RPMI7951 (cell line): Measurements from ENCODE around the gene AICDA. TPM values are rescaled to one million over a fixed set of nuclear protein-coding genes. Genes with fewer than 3 reads are reported as not detected.
"Not testable (repeated sequence)": the region's sequence is repeated elsewhere in the genome, so short reads cannot be mapped to it uniquely, and the experiment has no call there.

Experiments used
- DNase-seq: peaks from one replicate; pipeline ENCODE4 v3.0.0-alpha.2; 2012; ENCODE audit warnings: low read depth
- total RNA-seq: library from RNA; depleted of rRNA; stranded (reverse); fragments of >200 nt; shearing (Covaris generic); gene quantifications from 2 replicates; pipeline ENCODE4 v1.2.3, GENCODE V29; 2014; rRNA removed

The AICDA gene
- not detected in 2 replicates for total RNA-seq

- no peak for DNase-seq
These were observed at the start of gene AICDA for GRCh38 chr12:8612629-8613028. Gene AICDA (minus strand): TSS chr12:8612859. CDS start chr12:8612767, 92 bp downstream.

- no peak for DNase-seq
These were observed 49.1 kb upstream of the AICDA start for GRCh38 chr12:8661751-8662150.

- no peak for DNase-seq
These were observed 48.4 kb upstream of the AICDA start for GRCh38 chr12:8661016-8661415.

- DNase-seq, result peak; percentile 38
These were observed 45.7 kb upstream of the AICDA start for GRCh38 chr12:8658346-8658745.

- no peak for DNase-seq
These were observed 42.8 kb upstream of the AICDA start for GRCh38 chr12:8655421-8655820.

GRCh38 chr12:8648576-8649205, 36.0 kb upstream of the AICDA start:
- no peak for DNase-seq

GRCh38 chr12:8647968-8648367, 35.3 kb upstream of the AICDA start:
- DNase-seq, result no peak

- DNase-seq, result peak; percentile 5
These were observed 31.9 kb upstream of the AICDA start for GRCh38 chr12:8644345-8645248.

- DNase-seq, result no peak
These were observed 30.1 kb upstream of the AICDA start for GRCh38 chr12:8642775-8643174.

- no peak for DNase-seq
These were observed 27.3 kb upstream of the AICDA start for GRCh38 chr12:8639936-8640335.

GRCh38 chr12:8638951-8639350, 26.3 kb upstream of the AICDA start:
- no peak for DNase-seq

- DNase-seq, result no peak
These were observed 25.0 kb upstream of the AICDA start for GRCh38 chr12:8637666-8638065.

GRCh38 chr12:8637244-8637643, 24.6 kb upstream of the AICDA start:
- no peak for DNase-seq

GRCh38 chr12:8636581-8636980, 23.9 kb upstream of the AICDA start:
- no peak for DNase-seq

GRCh38 chr12:8636007-8636346, 23.3 kb upstream of the AICDA start:
- not testable (repeated sequence) for DNase-seq

GRCh38 chr12:8635342-8636006, 22.8 kb upstream of the AICDA start:
- not testable (repeated sequence) for DNase-seq

GRCh38 chr12:8630131-8630530, 17.5 kb upstream of the AICDA start:
- no peak for DNase-seq

- DNase-seq, result peak; percentile 31
These were observed 16.9 kb upstream of the AICDA start for GRCh38 chr12:8629486-8630033.

GRCh38 chr12:8628731-8629130, 16.1 kb upstream of the AICDA start:
- DNase-seq, result no peak

- not testable (repeated sequence) for DNase-seq
These were observed 12.1 kb upstream of the AICDA start for GRCh38 chr12:8624750-8625149.

- DNase-seq, result no peak
These were observed 10.0 kb upstream of the AICDA start for GRCh38 chr12:8622646-8623045.

GRCh38 chr12:8615206-8615605, 2.5 kb upstream of the AICDA start:
- DNase-seq, result no peak
